ENCODE data around the gene CES3.
"Not testable (repeated sequence)": the region's sequence is repeated elsewhere in the genome, so short reads cannot be mapped to it uniquely, and the experiment has no call there.

CES3 gene

DNA sequence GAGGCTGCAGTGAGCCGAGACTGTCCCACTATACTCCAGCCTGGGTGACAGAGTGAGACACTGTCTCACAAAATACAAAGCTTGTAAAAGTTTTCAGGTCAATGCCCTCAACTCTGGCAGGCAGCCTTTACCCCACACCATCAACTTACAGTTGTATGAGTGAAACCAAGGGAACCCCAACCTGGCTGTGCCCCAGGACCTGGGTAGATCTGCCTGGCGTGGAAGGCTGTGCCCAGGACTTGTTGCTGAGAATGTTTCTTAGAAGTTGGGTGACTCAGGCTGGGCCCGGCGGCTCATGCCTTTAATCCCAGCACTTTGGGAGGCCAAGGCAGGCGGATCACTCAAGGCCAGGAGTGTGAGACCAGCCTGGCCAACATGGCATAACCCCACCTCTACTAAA, 7.8 kb downstream of the CES3 start:
- no peak overlapping the region for H3K9ac ChIP-seq (ENCODE audit: low read length)
- H3K4me1 ChIP-seq (ENCODE audit: control insufficient read depth, insufficient read depth, low read length) = no peaks in the 10 kb centered on the region
- H3K36me3 ChIP-seq (ENCODE audit: control insufficient read depth, insufficient read depth, low read length) = no peaks in the 10 kb centered on the region
- peaks cover 2% of the 10 kb centered on the region for H3K27me3 ChIP-seq (ENCODE audit: control insufficient read depth, insufficient read depth, low read length)
- no peak overlapping the region for H3K27ac ChIP-seq (ENCODE audit: low read depth, low read length)
- no peak overlapping the region for H3K4me3 ChIP-seq (ENCODE audit: low read length)

DNA sequence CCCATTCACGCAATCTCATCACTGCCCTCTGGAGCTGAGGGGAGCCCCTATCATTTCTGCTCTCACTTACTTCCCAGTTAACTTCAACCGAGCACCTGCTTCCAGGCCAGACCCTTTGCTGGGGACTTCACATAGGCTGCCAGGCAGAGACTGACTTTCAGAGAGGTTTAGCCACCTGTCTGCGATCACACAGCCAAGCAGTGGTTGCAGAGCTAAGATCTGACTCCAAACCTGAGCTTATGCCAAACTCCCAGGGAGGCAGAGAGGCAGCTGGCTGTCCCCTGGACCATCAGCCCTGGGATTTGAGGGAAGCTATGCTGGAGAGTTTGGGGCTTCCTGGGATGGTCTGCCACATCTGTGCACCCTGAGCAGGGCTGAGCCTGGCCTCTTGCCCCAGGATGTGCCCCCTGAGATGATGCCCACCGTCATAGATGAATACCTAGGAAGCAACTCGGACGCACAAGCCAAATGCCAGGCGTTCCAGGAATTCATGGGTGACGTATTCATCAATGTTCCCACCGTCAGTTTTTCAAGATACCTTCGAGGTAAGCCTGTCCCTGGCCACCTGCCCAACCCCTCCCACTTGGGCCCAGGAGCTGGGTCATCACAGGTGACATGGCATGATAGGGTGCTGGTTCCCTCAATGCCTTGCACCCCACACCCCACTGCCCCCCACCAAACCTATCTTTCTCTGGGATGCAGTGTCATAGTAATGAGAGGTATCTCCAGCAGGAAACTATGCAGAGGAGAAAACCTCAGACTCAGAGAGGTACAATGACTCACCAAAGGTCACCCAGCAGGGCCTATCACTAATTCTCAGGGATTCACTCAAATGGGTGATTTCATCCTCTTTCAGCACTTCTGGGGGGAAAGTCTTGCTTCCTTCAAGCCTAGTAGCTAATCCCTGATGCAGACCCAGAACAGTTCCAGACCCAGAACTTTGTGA, 10.0 kb downstream of the CES3 start:
- Histone ChIP-seq H3K36me3 (ENCODE audit: control insufficient read depth, insufficient read depth, low read length) (no peaks in the 10 kb centered on the region), H3K27me3 (ENCODE audit: control insufficient read depth, insufficient read depth, low read length) (no peaks in the 10 kb centered on the region), H3K27ac (ENCODE audit: low read depth, low read length) (no peak overlapping the region), H3K9ac (ENCODE audit: low read length) (no peak overlapping the region), H3K4me1 (ENCODE audit: control insufficient read depth, insufficient read depth, low read length) (no peaks in the 10 kb centered on the region), H3K4me3 (ENCODE audit: low read length) (no peak overlapping the region)

DNA sequence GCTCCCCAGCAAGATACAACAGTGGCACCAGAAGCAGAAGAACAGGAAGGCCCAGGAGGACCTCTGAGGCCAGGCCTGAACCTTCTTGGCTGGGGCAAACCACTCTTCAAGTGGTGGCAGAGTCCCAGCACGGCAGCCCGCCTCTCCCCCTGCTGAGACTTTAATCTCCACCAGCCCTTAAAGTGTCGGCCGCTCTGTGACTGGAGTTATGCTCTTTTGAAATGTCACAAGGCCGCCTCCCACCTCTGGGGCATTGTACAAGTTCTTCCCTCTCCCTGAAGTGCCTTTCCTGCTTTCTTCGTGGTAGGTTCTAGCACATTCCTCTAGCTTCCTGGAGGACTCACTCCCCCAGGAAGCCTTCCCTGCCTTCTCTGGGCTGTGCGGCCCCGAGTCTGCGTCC, 11.9 kb downstream of the CES3 start:
- Histone ChIP-seq H3K27me3 (ENCODE audit: control insufficient read depth, insufficient read depth, low read length) (no peaks in the 10 kb centered on the region), H3K4me3 (ENCODE audit: low read length) (no peak overlapping the region), H3K4me1 (ENCODE audit: control insufficient read depth, insufficient read depth, low read length) (no peaks in the 10 kb centered on the region), H3K27ac (ENCODE audit: low read depth, low read length) (no peak overlapping the region), H3K36me3 (ENCODE audit: control insufficient read depth, insufficient read depth, low read length) (no peaks in the 10 kb centered on the region), H3K9ac (ENCODE audit: low read length) (no peak overlapping the region)

DNA sequence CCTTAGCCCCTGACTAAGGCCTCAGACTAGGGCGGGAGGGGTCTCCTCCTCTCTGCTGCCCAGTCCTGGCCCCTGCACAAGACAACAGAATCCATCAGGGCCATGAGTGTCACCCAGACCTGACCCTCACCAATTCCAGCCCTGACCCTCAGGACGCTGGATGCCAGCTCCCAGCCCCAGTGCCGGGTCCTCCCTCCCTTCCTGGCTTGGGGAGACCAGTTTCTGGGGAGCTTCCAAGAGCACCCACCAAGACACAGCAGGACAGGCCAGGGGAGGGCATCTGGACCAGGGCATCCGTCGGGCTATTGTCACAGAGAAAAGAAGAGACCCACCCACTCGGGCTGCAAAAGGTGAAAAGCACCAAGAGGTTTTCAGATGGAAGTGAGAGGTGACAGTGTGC, 12.7 kb downstream of the CES3 start:
- no peaks in the 10 kb centered on the region for H3K4me1 ChIP-seq (ENCODE audit: control insufficient read depth, insufficient read depth, low read length)
- H3K27ac ChIP-seq (ENCODE audit: low read depth, low read length) = no peak overlapping the region
- H3K9ac ChIP-seq (ENCODE audit: low read length) = no peak overlapping the region
- no peaks in the 10 kb centered on the region for H3K36me3 ChIP-seq (ENCODE audit: control insufficient read depth, insufficient read depth, low read length)
- H3K4me3 ChIP-seq (ENCODE audit: low read length) = no peak overlapping the region
- no peaks in the 10 kb centered on the region for H3K27me3 ChIP-seq (ENCODE audit: control insufficient read depth, insufficient read depth, low read length)

DNA sequence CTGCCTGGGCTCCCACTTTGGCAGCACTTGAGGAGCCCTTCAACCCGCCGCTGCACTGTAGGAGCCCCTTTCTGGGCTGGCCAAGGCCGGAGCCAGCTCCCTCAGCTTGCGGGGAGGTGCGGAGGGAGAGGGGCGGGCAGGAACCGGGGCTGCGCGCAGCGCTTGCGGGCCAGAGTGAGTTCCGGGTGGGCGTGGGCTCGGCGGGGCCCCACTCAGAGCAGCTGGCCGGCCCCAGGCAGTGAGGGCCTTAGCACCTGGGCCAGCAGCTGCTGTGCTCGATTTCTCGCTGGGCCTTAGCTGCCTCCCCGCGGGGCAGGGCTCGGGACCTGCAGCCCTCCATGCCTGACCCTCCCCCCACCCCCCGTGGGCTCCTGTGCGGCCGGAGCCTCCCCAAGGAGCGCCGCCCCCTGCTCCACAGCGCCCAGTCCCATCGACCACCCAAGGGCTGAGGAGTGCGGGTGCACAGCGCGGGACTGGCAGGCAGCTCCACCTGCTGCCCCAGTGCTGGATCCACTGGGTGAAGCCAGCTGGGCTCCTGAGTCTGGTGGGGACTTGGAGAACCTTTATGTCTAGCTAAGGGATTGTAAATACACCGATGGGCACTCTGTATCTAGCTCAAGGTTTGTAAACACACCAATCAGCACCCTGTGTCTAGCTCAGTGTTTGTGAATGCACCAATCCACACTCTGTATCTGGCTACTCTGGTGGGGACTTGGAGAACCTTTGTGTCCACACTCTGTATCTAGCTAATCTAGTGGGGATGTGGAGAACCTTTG, 13.3 kb downstream of the CES3 start:
- H3K36me3 ChIP-seq (ENCODE audit: control insufficient read depth, insufficient read depth, low read length); H3K27ac ChIP-seq (ENCODE audit: low read depth, low read length); H3K9ac ChIP-seq (ENCODE audit: low read length); H3K27me3 ChIP-seq (ENCODE audit: control insufficient read depth, insufficient read depth, low read length); H3K4me3 ChIP-seq (ENCODE audit: low read length); H3K4me1 ChIP-seq (ENCODE audit: control insufficient read depth, insufficient read depth, low read length): not testable (repeated sequence)

DNA sequence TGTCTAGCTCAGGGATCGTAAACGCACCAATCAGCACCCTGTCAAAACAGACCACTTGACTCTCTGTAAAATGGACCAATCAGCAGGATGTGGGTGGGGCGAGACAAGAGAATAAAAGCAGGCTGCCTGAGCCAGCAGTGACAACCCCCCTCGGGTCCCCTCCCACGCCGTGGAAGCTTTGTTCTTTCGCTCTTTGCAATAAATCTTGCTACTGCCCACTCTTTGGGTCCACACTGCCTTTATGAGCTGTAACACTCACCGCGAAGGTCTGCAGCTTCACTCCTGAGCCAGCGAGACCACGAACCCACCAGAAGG, 13.8 kb downstream of the CES3 start:
- not testable (repeated sequence) for H3K9ac ChIP-seq (ENCODE audit: low read length); H3K27me3 ChIP-seq (ENCODE audit: control insufficient read depth, insufficient read depth, low read length); H3K36me3 ChIP-seq (ENCODE audit: control insufficient read depth, insufficient read depth, low read length); H3K27ac ChIP-seq (ENCODE audit: low read depth, low read length); H3K4me3 ChIP-seq (ENCODE audit: low read length); H3K4me1 ChIP-seq (ENCODE audit: control insufficient read depth, insufficient read depth, low read length)

DNA sequence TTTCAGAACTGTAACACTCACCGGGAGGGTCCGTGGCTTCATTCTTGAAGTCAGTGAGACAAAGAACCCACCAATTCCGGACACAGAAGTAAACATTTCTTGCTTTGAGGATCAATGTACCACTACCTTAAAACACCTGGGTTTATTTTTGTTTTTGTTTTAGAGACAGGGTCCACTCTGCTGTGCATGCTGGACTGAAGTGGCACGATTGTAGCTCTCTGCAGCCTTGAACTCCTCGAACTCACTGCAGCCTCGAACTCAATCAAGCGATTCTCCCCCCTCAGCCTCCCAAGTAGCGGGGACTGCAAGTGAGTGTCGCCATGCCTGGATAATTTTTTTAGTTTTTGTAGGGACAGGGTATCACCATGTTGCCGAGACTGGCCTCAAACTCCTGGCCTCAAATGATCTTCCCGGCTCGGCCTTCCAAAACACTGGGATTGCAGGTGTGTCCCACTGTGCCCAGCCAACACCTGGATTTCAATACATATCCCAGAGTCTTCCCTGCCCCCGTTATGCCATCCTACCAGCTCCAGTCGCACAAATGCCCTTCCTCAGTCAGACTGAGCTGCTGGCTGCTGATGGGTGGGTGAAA, 14.3 kb downstream of the CES3 start:
- Histone ChIP-seq H3K4me3 (ENCODE audit: low read length) (no peak overlapping the region), H3K4me1 (ENCODE audit: control insufficient read depth, insufficient read depth, low read length) (no peaks in the 10 kb centered on the region), H3K27ac (ENCODE audit: low read depth, low read length) (no peak overlapping the region), H3K27me3 (ENCODE audit: control insufficient read depth, insufficient read depth, low read length) (no peaks in the 10 kb centered on the region), H3K36me3 (ENCODE audit: control insufficient read depth, insufficient read depth, low read length) (no peaks in the 10 kb centered on the region), H3K9ac (ENCODE audit: low read length) (no peak overlapping the region)

DNA sequence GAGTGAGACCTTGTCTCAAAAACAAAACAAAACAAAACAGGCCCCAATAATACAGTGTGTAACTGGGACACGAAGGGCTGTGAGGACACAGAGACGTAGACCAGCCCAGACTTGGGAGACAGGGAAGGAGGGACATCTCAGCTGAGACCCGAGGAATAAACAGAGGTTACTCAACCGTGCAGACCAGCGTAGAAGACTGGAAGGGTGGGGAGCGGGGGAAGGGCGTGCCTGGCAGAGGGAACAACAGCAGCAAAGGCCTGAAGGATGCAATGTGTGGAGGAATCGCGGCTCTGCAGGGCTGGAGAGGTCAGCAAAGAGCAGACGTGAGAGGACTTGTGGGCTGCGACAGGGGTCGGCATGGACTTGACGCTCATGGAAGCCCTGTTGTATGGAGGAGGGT, 15.7 kb downstream of the CES3 start:
- Histone ChIP-seq H3K27me3 (ENCODE audit: control insufficient read depth, insufficient read depth, low read length) (no peaks in the 10 kb centered on the region), H3K4me3 (ENCODE audit: low read length) (no peak overlapping the region), H3K36me3 (ENCODE audit: control insufficient read depth, insufficient read depth, low read length) (no peaks in the 10 kb centered on the region), H3K9ac (ENCODE audit: low read length) (no peak overlapping the region), H3K4me1 (ENCODE audit: control insufficient read depth, insufficient read depth, low read length) (no peaks in the 10 kb centered on the region), H3K27ac (ENCODE audit: low read depth, low read length) (no peak overlapping the region)

DNA sequence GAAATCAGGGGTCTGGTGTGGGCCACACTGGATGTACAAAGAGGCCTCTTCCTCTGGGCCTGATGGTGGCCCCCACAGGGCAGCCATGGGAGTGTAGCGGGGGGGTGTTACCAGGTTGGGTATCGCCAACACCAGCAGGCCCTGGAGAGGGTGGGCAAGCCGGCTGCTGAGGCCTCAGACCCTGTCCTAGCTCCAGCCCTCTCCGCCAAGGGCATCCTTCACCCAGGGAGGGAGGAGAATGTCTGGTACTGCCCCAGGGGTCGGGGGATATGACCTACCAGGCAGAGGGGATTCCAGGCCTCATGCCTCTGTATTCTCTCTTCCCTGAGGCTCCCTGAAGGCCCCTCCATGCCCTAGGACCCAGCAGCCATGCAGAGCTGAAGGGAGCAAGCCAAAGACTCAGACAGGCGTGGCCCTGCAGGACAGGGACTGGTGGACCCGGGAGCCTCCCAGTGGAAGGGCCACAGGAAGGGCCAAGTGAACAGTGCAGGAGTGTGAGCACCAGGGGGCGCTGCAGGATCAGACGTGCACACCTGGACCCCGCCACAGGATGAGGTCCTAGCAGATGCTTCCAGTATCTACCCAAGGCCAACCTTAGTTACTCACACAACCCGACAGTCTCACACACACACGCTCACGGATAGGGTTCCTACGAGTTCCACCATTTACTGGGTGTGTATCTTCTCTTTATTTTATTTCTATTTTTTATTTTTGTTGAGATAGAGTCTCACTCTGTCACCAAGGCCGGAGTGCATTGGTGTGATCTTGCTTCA, 16.5 kb downstream of the CES3 start:
- H3K4me1 ChIP-seq (ENCODE audit: control insufficient read depth, insufficient read depth, low read length) = no peaks in the 10 kb centered on the region
- no peak overlapping the region for H3K4me3 ChIP-seq (ENCODE audit: low read length)
- no peaks in the 10 kb centered on the region for H3K27me3 ChIP-seq (ENCODE audit: control insufficient read depth, insufficient read depth, low read length)
- no peak overlapping the region for H3K9ac ChIP-seq (ENCODE audit: low read length)
- H3K36me3 ChIP-seq (ENCODE audit: control insufficient read depth, insufficient read depth, low read length) = no peaks in the 10 kb centered on the region
- no peak overlapping the region for H3K27ac ChIP-seq (ENCODE audit: low read depth, low read length)

DNA sequence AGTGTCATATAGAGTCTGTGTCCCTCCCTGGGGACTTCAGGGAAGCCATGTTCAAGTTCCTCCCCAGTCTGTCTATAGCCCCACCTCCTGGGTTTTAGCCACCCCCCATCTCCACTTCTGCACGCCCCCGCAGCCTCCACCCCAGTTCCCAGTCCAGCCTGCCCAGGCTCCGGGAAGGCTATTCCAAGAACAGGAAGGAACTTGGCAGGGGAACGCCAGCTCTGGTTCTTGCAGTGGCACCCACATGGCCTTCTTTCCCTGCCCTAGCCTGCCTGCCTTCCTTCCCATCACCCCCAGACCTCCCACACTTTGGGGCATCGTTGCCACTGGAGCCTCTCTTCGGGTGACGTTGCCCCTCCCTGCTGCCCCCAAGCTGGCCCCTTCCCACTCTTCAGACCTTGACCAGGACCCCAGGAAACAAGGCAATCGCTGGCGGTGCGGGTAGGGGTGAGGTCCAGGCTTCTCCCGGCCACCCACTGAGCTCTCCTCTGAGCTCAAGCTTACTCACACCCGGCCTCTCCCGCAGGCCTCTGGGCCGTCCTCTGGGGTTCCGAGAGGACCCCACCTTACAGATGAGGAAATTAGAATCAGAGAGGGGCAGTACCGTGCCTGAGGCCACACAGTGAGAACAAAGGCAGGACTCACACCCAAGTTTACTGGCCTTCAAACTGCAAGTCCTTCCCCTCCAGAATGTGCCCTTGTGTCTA, 18.1 kb downstream of the CES3 start:
- Histone ChIP-seq H3K27me3 (ENCODE audit: control insufficient read depth, insufficient read depth, low read length) (no peaks in the 10 kb centered on the region), H3K27ac (ENCODE audit: low read depth, low read length) (no peak overlapping the region), H3K9ac (ENCODE audit: low read length) (no peak overlapping the region), H3K36me3 (ENCODE audit: control insufficient read depth, insufficient read depth, low read length) (no peaks in the 10 kb centered on the region), H3K4me1 (ENCODE audit: control insufficient read depth, insufficient read depth, low read length) (no peaks in the 10 kb centered on the region), H3K4me3 (ENCODE audit: low read length) (no peak overlapping the region)

DNA sequence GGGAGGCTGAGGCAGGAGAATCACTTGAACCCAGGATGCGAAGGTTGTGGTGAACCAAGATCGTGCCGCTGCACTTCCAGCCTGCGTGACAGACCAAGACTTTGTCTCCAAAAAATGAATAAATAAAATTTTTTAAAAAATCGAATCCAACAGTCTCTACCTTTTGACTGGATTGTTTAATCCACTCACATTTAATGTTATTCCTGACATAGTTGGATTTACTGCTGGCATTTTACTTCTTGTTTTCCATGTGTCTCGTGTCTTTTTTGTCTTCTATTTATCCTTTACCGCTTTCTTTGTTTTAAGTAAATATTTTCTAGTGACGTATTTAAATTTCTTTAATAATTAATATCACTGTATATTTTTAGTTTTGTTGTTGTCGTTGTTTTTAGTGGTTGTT, 22.0 kb downstream of the CES3 start:
- no peak overlapping the region for H3K27ac ChIP-seq (ENCODE audit: low read depth, low read length)
- H3K9ac ChIP-seq (ENCODE audit: low read length) = no peak overlapping the region
- no peaks in the 10 kb centered on the region for H3K36me3 ChIP-seq (ENCODE audit: control insufficient read depth, insufficient read depth, low read length)
- no peak overlapping the region for H3K4me3 ChIP-seq (ENCODE audit: low read length)
- H3K4me1 ChIP-seq (ENCODE audit: control insufficient read depth, insufficient read depth, low read length) = no peaks in the 10 kb centered on the region
- no peaks in the 10 kb centered on the region for H3K27me3 ChIP-seq (ENCODE audit: control insufficient read depth, insufficient read depth, low read length)

DNA sequence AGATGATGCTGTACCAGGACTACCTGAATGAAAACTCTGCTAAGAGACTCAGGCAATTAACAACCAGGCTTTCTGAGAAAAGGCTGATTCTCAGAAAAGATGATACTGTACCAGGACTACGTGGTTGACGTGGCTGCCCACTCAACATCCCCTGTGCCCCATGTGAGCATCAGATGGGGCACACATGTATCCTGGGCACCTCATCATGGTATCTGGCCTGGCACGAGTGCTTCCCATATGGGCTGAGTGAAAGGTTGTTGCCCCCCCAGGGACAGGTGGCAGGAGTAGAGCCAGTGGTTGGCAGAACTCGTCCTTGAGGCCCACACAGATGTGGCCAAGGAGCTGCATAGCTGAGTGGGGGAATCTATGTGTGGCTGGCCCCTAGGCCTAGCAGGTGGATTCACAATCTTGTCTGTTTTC, 23.8 kb downstream of the CES3 start:
- Histone ChIP-seq H3K27ac (ENCODE audit: low read depth, low read length) (no peak overlapping the region), H3K27me3 (ENCODE audit: control insufficient read depth, insufficient read depth, low read length) (no peaks in the 10 kb centered on the region), H3K36me3 (ENCODE audit: control insufficient read depth, insufficient read depth, low read length) (no peaks in the 10 kb centered on the region), H3K4me3 (ENCODE audit: low read length) (no peak overlapping the region), H3K9ac (ENCODE audit: low read length) (no peak overlapping the region), H3K4me1 (ENCODE audit: control insufficient read depth, insufficient read depth, low read length) (no peaks in the 10 kb centered on the region)
